Measurements from ENCODE around the gene DNER.

The DNER gene

DNA sequence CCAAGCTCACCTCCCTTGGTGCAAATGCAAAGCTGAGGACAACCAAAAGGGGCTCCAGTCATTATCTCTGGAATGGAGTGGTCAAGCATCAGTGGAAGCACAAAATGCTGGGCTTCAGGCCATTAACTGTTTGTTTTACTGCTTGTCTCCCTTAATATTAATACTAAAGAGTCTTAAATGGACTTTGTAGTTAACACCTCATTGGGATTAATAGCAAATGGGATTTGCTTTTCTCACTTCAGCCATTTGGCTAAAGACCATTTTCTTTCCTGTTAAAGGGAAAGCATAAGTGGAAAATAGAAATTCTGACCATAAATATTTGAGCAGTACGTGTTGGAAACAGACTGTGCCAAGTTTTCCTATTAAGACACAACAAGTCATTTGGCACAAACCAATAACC lies 154.4 kb downstream of the DNER start:
- Histone ChIP-seq H3K36me3 (ENCODE audit: control insufficient read depth, insufficient read depth, low read length) (no peaks in the 10 kb centered on the region), H3K27me3 (ENCODE audit: control insufficient read depth, insufficient read depth, low read length, poor library complexity, severe bottlenecking) (no peaks in the 10 kb centered on the region), H3K27ac (ENCODE audit: insufficient read depth, low read depth, low read length, poor library complexity, severe bottlenecking) (no peak overlapping the region), H3K4me3 (ENCODE audit: insufficient read depth, low read depth, low read length) (no peak overlapping the region), H3K4me1 (ENCODE audit: control insufficient read depth, insufficient read depth, low read length) (no peaks in the 10 kb centered on the region), H3K9me3 (ENCODE audit: control insufficient read depth, low read length) (no peaks in the 10 kb centered on the region)
- 87 to 94% methylated on average over 1 of the region's 1 CpG for WGBS, 2 experiments

DNA sequence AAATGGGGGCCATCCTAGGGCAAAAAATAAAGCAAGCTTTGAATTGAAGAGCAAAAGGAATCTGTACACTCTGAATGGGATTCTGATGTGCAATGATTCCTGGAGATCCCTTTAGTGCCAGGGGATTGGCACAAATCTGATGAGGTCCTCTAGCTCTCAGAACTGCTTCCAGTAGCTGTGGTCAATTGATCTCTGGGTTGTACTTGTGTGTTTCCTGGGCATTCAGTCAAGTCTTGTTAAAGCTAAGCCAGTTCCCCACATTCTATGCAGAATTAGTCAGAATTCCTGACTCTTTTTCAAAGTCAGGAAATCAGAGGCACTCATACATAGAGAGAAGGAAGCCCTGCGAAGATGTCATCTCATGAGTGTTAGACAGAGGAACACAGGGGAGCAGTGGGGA lies 161.3 kb downstream of the DNER start:
- Histone ChIP-seq H3K27me3 (ENCODE audit: control insufficient read depth, insufficient read depth, low read length, poor library complexity, severe bottlenecking) (no peaks in the 10 kb centered on the region), H3K27ac (ENCODE audit: insufficient read depth, low read depth, low read length, poor library complexity, severe bottlenecking) (no peak overlapping the region), H3K4me1 (ENCODE audit: control insufficient read depth, insufficient read depth, low read length) (no peaks in the 10 kb centered on the region), H3K36me3 (ENCODE audit: control insufficient read depth, insufficient read depth, low read length) (no peaks in the 10 kb centered on the region), H3K9me3 (ENCODE audit: control insufficient read depth, low read length) (no peaks in the 10 kb centered on the region), H3K4me3 (ENCODE audit: insufficient read depth, low read depth, low read length) (no peak overlapping the region)
- 92 to 100% methylated on average over 1 of the region's 1 CpG for WGBS, 2 experiments

DNA sequence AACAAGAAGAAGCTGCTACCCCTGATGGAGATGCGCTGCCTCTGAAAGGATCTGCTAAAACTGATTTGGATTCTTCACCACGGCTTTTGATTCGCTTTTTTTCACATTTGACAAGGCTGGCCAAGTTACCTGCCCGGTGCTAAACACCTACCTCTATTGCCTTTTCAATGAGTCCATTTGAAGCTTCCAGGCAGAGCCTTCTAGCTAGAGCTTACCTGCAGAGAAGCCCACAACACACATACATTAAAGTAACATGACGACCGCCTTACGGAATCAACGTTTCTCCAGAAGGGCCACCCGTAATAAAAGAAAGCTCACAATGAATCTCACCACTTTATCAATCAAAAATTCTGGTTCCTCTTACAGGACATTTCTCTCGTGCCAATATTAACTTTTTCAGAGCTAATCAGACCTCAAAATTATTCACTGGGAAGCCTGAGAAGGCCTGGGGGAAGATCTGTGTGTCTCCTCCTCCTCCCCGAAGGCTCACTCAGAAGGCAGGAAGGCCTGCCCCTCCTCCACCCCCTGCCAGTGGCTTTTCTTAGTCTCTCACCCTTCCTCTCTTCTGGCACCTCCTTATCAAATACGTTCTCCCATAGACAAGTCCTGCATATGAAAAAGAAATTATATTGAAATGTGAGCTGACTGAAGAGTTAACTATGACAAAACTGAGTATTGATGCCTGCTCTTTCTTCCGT lies 171.0 kb downstream of the DNER start:
- Histone ChIP-seq H3K4me3 (ENCODE audit: insufficient read depth, low read depth, low read length) (no peak overlapping the region), H3K36me3 (ENCODE audit: control insufficient read depth, insufficient read depth, low read length) (no peaks in the 10 kb centered on the region), H3K9me3 (ENCODE audit: control insufficient read depth, low read length) (no peaks in the 10 kb centered on the region), H3K27me3 (ENCODE audit: control insufficient read depth, insufficient read depth, low read length, poor library complexity, severe bottlenecking) (no peaks in the 10 kb centered on the region), H3K4me1 (ENCODE audit: control insufficient read depth, insufficient read depth, low read length) (no peaks in the 10 kb centered on the region), H3K27ac (ENCODE audit: insufficient read depth, low read depth, low read length, poor library complexity, severe bottlenecking) (no peak overlapping the region)
- WGBS, 2 experiments, result 86% methylated on average over 12 to 13 of the region's 13 CpGs

DNA sequence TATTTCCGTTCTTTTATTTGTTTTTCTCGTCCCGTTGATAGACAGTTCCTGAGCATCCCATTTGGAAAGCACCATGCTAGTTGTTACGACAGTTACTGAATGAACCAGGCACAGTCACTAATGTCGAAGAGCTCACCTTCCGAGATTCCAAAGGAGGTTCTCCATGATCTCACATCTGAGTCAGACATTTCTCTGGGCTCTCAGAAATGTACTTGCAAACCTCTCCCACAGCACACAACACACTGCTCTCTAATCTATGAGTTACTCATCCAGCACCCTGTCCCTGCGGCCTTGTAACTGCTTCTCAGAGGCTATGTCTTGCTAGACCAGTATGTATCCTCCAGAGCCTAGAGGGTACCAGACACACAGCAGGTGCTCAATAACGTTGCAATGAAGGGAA lies 174.7 kb downstream of the DNER start:
- Histone ChIP-seq H3K4me3 (ENCODE audit: insufficient read depth, low read depth, low read length) (no peak overlapping the region), H3K27me3 (ENCODE audit: control insufficient read depth, insufficient read depth, low read length, poor library complexity, severe bottlenecking) (no peaks in the 10 kb centered on the region), H3K36me3 (ENCODE audit: control insufficient read depth, insufficient read depth, low read length) (no peaks in the 10 kb centered on the region), H3K4me1 (ENCODE audit: control insufficient read depth, insufficient read depth, low read length) (no peaks in the 10 kb centered on the region), H3K9me3 (ENCODE audit: control insufficient read depth, low read length) (no peaks in the 10 kb centered on the region), H3K27ac (ENCODE audit: insufficient read depth, low read depth, low read length, poor library complexity, severe bottlenecking) (no peak overlapping the region)
- 93 to 96% methylated on average over 7 of the region's 8 CpGs for WGBS, 2 experiments

DNA sequence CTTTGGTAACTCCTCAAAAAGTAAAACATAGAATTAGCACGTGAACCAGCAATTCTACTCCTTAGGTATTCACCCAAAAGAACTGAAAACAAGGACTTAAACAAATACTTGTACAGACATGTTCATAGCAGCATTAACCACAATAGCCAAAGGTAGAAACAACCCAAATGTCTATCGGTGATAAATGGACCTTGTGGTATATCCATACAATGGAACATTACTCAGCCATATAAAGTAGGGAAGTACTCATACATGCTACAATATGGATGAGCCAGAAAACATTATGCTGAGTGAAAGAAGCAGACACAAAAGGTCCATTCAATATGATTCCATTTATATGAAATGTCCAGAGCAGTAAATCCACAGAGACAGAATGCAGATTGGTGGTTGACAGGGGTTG lies 182.8 kb downstream of the DNER start:
- Histone ChIP-seq H3K36me3 (ENCODE audit: control insufficient read depth, insufficient read depth, low read length) (no peaks in the 10 kb centered on the region), H3K27me3 (ENCODE audit: control insufficient read depth, insufficient read depth, low read length, poor library complexity, severe bottlenecking) (no peaks in the 10 kb centered on the region), H3K4me3 (ENCODE audit: insufficient read depth, low read depth, low read length) (no peak overlapping the region), H3K4me1 (ENCODE audit: control insufficient read depth, insufficient read depth, low read length) (no peaks in the 10 kb centered on the region), H3K27ac (ENCODE audit: insufficient read depth, low read depth, low read length, poor library complexity, severe bottlenecking) (no peak overlapping the region), H3K9me3 (ENCODE audit: control insufficient read depth, low read length) (no peaks in the 10 kb centered on the region)
- 89 to 98% methylated on average over 2 of the region's 2 CpGs for WGBS, 2 experiments

DNA sequence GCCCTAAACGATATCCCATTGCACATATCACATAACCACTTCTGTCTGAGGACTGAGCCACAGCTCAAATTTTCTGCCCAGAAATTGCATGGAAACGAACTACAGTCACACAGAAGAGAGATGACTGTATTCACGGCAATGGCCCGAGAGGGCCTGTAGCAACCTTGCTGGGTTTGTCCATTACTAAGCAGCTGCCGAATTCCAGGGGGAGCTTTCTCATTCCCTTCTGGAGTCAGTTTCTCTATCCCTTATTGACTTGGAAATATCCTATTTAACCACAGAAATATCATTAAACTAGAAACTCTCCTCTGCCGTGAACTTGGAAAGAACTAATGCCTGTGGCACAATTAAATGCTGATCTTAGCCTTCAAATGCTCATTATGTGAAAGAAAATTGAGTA lies 183.9 kb downstream of the DNER start:
- H3K27ac ChIP-seq (ENCODE audit: insufficient read depth, low read depth, low read length, poor library complexity, severe bottlenecking), result no peak overlapping the region
- H3K4me1 ChIP-seq (ENCODE audit: control insufficient read depth, insufficient read depth, low read length), result no peaks in the 10 kb centered on the region
- 93 to 96% methylated on average over 6 of the region's 6 CpGs for WGBS, 2 experiments
- no peaks in the 10 kb centered on the region for H3K27me3 ChIP-seq (ENCODE audit: control insufficient read depth, insufficient read depth, low read length, poor library complexity, severe bottlenecking)
- H3K36me3 ChIP-seq (ENCODE audit: control insufficient read depth, insufficient read depth, low read length), result no peaks in the 10 kb centered on the region
- H3K4me3 ChIP-seq (ENCODE audit: insufficient read depth, low read depth, low read length), result no peak overlapping the region
- H3K9me3 ChIP-seq (ENCODE audit: control insufficient read depth, low read length), result no peaks in the 10 kb centered on the region

DNA sequence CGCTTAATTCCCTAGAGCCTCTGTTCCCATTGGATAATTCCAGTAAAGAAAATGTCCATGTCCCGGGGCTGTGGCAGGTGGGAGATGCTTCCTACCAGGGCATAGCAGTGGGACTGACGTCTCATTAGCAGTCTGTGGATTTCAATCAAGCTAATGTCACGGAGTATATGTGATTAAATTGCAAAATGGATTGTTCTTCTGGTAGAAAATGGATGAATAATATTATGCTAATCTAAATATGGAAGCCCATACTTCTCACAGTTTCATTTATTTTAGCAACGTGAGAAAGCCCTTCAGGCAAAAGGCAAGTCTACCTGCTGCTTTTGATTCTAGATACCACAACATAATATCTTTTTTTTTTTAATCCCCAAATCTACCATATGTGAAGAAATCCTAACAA lies 185.5 kb downstream of the DNER start:
- Histone ChIP-seq H3K27ac (ENCODE audit: insufficient read depth, low read depth, low read length, poor library complexity, severe bottlenecking) (no peak overlapping the region), H3K36me3 (ENCODE audit: control insufficient read depth, insufficient read depth, low read length) (no peaks in the 10 kb centered on the region), H3K4me3 (ENCODE audit: insufficient read depth, low read depth, low read length) (no peak overlapping the region), H3K27me3 (ENCODE audit: control insufficient read depth, insufficient read depth, low read length, poor library complexity, severe bottlenecking) (no peaks in the 10 kb centered on the region), H3K9me3 (ENCODE audit: control insufficient read depth, low read length) (no peaks in the 10 kb centered on the region), H3K4me1 (ENCODE audit: control insufficient read depth, insufficient read depth, low read length) (no peaks in the 10 kb centered on the region)
- WGBS, 2 experiments, result 92 to 98% methylated on average over 5 of the region's 5 CpGs

DNA sequence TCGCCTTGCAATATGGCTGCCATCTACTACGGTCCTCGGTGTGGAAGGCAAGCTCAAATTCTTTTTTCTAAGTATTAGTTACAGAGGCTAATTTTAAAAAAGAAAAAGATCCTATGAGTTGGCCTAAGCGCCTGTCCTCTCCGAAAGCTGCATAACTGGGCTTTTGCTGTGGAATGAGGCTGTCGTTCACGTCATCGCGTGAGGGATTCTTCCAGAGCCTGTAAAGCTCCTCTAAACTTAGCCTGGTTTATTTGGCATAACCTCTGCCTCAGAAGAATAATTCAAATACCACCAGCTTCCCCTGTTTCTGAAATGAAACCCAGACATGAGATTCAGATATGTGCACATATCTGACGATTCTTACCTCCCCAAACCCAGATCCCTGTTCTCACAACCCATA lies 187.4 kb downstream of the DNER start:
- 95 to 97% methylated on average over 10 of the region's 10 CpGs for WGBS, 2 experiments
- H3K27ac ChIP-seq (ENCODE audit: insufficient read depth, low read depth, low read length, poor library complexity, severe bottlenecking), result no peak overlapping the region

DNA sequence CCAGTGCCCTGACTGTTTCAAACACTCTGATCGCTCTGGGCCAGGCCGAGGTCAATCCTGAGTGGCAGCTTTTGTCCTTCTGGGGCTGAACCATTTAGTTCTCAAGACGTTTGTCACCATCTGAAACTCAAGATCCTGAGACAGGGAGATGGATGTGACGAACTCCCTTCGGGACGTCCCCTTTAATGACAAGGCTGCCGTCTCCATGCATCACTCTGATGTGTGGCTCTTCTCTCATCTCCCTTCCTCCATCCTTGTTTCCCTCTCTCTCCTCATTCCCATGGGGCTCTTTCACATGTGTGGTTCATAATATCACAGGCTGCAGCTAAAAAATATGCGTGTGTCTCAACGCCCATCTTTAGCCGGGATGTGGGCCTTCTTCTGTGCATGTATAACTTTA lies 189.6 kb downstream of the DNER start:
- WGBS, 2 experiments, result 89 to 92% methylated on average over 10 of the region's 10 CpGs
- no peaks in the 10 kb centered on the region for H3K36me3 ChIP-seq (ENCODE audit: control insufficient read depth, insufficient read depth, low read length)
- H3K9me3 ChIP-seq (ENCODE audit: control insufficient read depth, low read length), result no peaks in the 10 kb centered on the region

More for the DNA sequence above, 187.4 kb downstream of the DNER start:
- H3K4me1 ChIP-seq (ENCODE audit: control insufficient read depth, insufficient read depth, low read length), result no peaks in the 10 kb centered on the region
- no peaks in the 10 kb centered on the region for H3K27me3 ChIP-seq (ENCODE audit: control insufficient read depth, insufficient read depth, low read length, poor library complexity, severe bottlenecking)
- no peaks in the 10 kb centered on the region for H3K36me3 ChIP-seq (ENCODE audit: control insufficient read depth, insufficient read depth, low read length)
- no peaks in the 10 kb centered on the region for H3K9me3 ChIP-seq (ENCODE audit: control insufficient read depth, low read length)
- H3K4me3 ChIP-seq (ENCODE audit: insufficient read depth, low read depth, low read length), result no peak overlapping the region

DNA sequence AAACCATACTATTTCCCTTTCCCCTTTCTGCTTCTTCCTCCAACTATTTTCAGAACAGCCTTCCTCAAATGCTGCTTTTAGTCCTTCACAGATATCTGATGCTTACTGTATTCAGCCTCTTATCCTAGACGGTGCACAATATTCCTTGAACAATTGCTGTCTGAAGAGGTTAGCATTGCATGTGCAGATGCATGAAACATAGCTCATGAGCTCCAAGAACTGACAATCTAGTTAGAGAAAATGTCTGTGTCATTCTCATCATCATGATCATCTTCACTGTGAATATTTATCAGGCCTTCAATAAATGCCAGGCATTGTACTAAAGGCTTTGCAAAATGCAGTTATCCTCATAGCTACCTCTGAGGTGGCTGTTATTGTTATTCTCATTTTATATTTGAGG lies 190.7 kb downstream of the DNER start:
- H3K4me1 ChIP-seq (ENCODE audit: control insufficient read depth, insufficient read depth, low read length), result no peaks in the 10 kb centered on the region
- H3K27me3 ChIP-seq (ENCODE audit: control insufficient read depth, insufficient read depth, low read length, poor library complexity, severe bottlenecking), result no peaks in the 10 kb centered on the region
- no peaks in the 10 kb centered on the region for H3K36me3 ChIP-seq (ENCODE audit: control insufficient read depth, insufficient read depth, low read length)
- WGBS, 2 experiments, result 94 to 97% methylated on average over 1 of the region's 1 CpG
- no peaks in the 10 kb centered on the region for H3K9me3 ChIP-seq (ENCODE audit: control insufficient read depth, low read length)
- no peak overlapping the region for H3K4me3 ChIP-seq (ENCODE audit: insufficient read depth, low read depth, low read length)
- H3K27ac ChIP-seq (ENCODE audit: insufficient read depth, low read depth, low read length, poor library complexity, severe bottlenecking), result no peak overlapping the region

More for the DNA sequence above, 189.6 kb downstream of the DNER start:
- Histone ChIP-seq H3K27ac (ENCODE audit: insufficient read depth, low read depth, low read length, poor library complexity, severe bottlenecking) (no peak overlapping the region), H3K4me1 (ENCODE audit: control insufficient read depth, insufficient read depth, low read length) (no peaks in the 10 kb centered on the region), H3K27me3 (ENCODE audit: control insufficient read depth, insufficient read depth, low read length, poor library complexity, severe bottlenecking) (no peaks in the 10 kb centered on the region), H3K4me3 (ENCODE audit: insufficient read depth, low read depth, low read length) (no peak overlapping the region)

DNA sequence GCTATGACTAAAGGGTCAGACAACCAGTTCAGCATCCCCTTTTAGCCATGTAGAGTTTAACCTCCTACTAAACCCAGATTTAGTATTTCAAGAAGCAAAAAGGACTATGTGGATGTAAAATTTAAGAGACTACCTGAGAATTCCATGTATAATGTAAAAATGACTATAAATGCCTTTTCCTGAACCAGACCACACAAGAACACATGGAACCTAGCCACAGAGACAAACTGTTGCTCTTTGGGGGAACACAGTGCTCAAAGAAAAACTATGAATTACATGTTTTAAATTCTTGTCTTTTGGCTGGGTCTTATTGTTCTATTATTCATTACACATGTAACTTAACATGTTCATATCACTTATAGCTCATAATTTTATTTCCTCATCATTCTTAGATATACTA lies 192.8 kb downstream of the DNER start:
- Histone ChIP-seq H3K9me3 (ENCODE audit: control insufficient read depth, low read length) (no peaks in the 10 kb centered on the region), H3K27me3 (ENCODE audit: control insufficient read depth, insufficient read depth, low read length, poor library complexity, severe bottlenecking) (no peaks in the 10 kb centered on the region), H3K4me3 (ENCODE audit: insufficient read depth, low read depth, low read length) (no peak overlapping the region), H3K36me3 (ENCODE audit: control insufficient read depth, insufficient read depth, low read length) (no peaks in the 10 kb centered on the region), H3K4me1 (ENCODE audit: control insufficient read depth, insufficient read depth, low read length) (no peaks in the 10 kb centered on the region), H3K27ac (ENCODE audit: insufficient read depth, low read depth, low read length, poor library complexity, severe bottlenecking) (no peak overlapping the region)

All from ectodermal cell (in vitro differentiated cells).